NCI-H446 treated with DMSO at 0.1 percent for 48 hours (cell line): ENCODE results near the gene CEMIP2.
"Not testable (repeated sequence)": the region's sequence is repeated elsewhere in the genome, so short reads cannot be mapped to it uniquely, and the experiment has no call there.

Source experiments
- DNase-seq: peaks from one replicate; lab custom pipeline; 2025; lab: John Stamatoyannopoulos, UW

CEMIP2 gene

GRCh38 chr9:71677209-71677608 is 91.1 kb downstream of the CEMIP2 start:
- no peak for DNase-seq

- no peak for DNase-seq
These were observed 91.9 kb downstream of the CEMIP2 start for GRCh38 chr9:71676460-71676859.

- DNase-seq: no peak
These were observed 92.5 kb downstream of the CEMIP2 start for GRCh38 chr9:71675857-71676165.

- DNase-seq: no peak
These were observed 93.0 kb downstream of the CEMIP2 start for GRCh38 chr9:71675105-71675856.

- DNase-seq: no peak
These were observed 95.7 kb downstream of the CEMIP2 start for GRCh38 chr9:71672573-71672972.

- DNase-seq: no peak
These were observed 97.0 kb downstream of the CEMIP2 start for GRCh38 chr9:71671289-71671688.

- DNase-seq: no peak
These were observed 98.2 kb downstream of the CEMIP2 start for GRCh38 chr9:71670121-71670520.

- no peak for DNase-seq
These were observed 98.9 kb downstream of the CEMIP2 start for GRCh38 chr9:71669284-71669995.

GRCh38 chr9:71668717-71669116 is 99.6 kb downstream of the CEMIP2 start:
- DNase-seq: no peak

GRCh38 chr9:71665247-71665646 is 103.1 kb downstream of the CEMIP2 start:
- no peak for DNase-seq

GRCh38 chr9:71664566-71664965 is 103.7 kb downstream of the CEMIP2 start:
- DNase-seq: no peak

- no peak for DNase-seq
These were observed 104.3 kb downstream of the CEMIP2 start for GRCh38 chr9:71663931-71664459.

GRCh38 chr9:71663216-71663615 is 105.1 kb downstream of the CEMIP2 start:
- DNase-seq: no peak

GRCh38 chr9:71662082-71662481 is 106.2 kb downstream of the CEMIP2 start:
- DNase-seq: no peak

- DNase-seq: not testable (repeated sequence)
These were observed 111.0 kb downstream of the CEMIP2 start for GRCh38 chr9:71657276-71657675.

- no peak for DNase-seq
These were observed 111.8 kb downstream of the CEMIP2 start for GRCh38 chr9:71656496-71656895.

GRCh38 chr9:71655778-71656177 is 112.5 kb downstream of the CEMIP2 start:
- DNase-seq: no peak

- no peak for DNase-seq
These were observed 113.2 kb downstream of the CEMIP2 start for GRCh38 chr9:71655141-71655540.

- DNase-seq: no peak
These were observed 115.8 kb downstream of the CEMIP2 start for GRCh38 chr9:71652480-71652879.

- DNase-seq: no peak
These were observed 119.9 kb downstream of the CEMIP2 start for GRCh38 chr9:71648453-71648852.

GRCh38 chr9:71647094-71647591 is 121.2 kb downstream of the CEMIP2 start:
- DNase-seq: no peak

- DNase-seq: no peak
These were observed 122.2 kb downstream of the CEMIP2 start for GRCh38 chr9:71646131-71646530.

- no peak for DNase-seq
These were observed 123.4 kb downstream of the CEMIP2 start for GRCh38 chr9:71644819-71645362.
